ENCODE data around the gene SPATA3.
"Not testable (repeated sequence)": the region's sequence is repeated elsewhere in the genome, so short reads cannot be mapped to it uniquely, and the experiment has no call there.

Gene SPATA3

GRCh38 chr2:230998882-230999281 is 3.0 kb downstream of the SPATA3 start:
- DNase-seq (ENCODE audit: low spot score) = no peak

- DNase-seq (ENCODE audit: low spot score) = no peak
Measured at GRCh38 chr2:230999477-230999876, 3.6 kb downstream of the SPATA3 start.

GRCh38 chr2:231000211-231000904 is 4.4 kb downstream of the SPATA3 start:
- no peak for DNase-seq (ENCODE audit: low spot score)

- no peak for DNase-seq (ENCODE audit: low spot score)
Measured at GRCh38 chr2:231001036-231001435, 5.1 kb downstream of the SPATA3 start.

- peak; percentile 21 for DNase-seq (ENCODE audit: low spot score)
Measured at GRCh38 chr2:231001921-231002320, 6.0 kb downstream of the SPATA3 start.

- no peak for DNase-seq (ENCODE audit: low spot score)
Measured at GRCh38 chr2:231002641-231003040, 6.7 kb downstream of the SPATA3 start.

- DNase-seq (ENCODE audit: low spot score) = no peak
Measured at GRCh38 chr2:231003186-231003585, 7.3 kb downstream of the SPATA3 start.

- not testable (repeated sequence) for DNase-seq (ENCODE audit: low spot score)
Measured at GRCh38 chr2:231004930-231005329, 9.0 kb downstream of the SPATA3 start.

- no peak for DNase-seq (ENCODE audit: low spot score)
Measured at GRCh38 chr2:231007286-231008098, 11.6 kb downstream of the SPATA3 start.

- DNase-seq (ENCODE audit: low spot score) = no peak
Measured at GRCh38 chr2:231008131-231008530, 12.2 kb downstream of the SPATA3 start.

- DNase-seq (ENCODE audit: low spot score) = no peak
Measured at GRCh38 chr2:231009236-231009919, 13.5 kb downstream of the SPATA3 start.

- DNase-seq (ENCODE audit: low spot score) = no peak
Measured at GRCh38 chr2:231010201-231010730, 14.3 kb downstream of the SPATA3 start.

- DNase-seq (ENCODE audit: low spot score) = no peak
Measured at GRCh38 chr2:231011526-231011925, 15.6 kb downstream of the SPATA3 start.

- no peak for DNase-seq (ENCODE audit: low spot score)
Measured at GRCh38 chr2:231012463-231012862, 16.5 kb downstream of the SPATA3 start.

GRCh38 chr2:231013820-231014219 is 17.9 kb downstream of the SPATA3 start:
- DNase-seq (ENCODE audit: low spot score) = no peak

- no peak for DNase-seq (ENCODE audit: low spot score)
Measured at GRCh38 chr2:231015478-231015877, 19.6 kb downstream of the SPATA3 start.

GRCh38 chr2:231015926-231016325 is 20.0 kb downstream of the SPATA3 start:
- no peak for DNase-seq (ENCODE audit: low spot score)

- no peak for DNase-seq (ENCODE audit: low spot score)
Measured at GRCh38 chr2:231016566-231017230, 20.8 kb downstream of the SPATA3 start.

- DNase-seq (ENCODE audit: low spot score) = peak; percentile 90
Measured at GRCh38 chr2:231017231-231017598, 21.3 kb downstream of the SPATA3 start.

- DNase-seq (ENCODE audit: low spot score) = no peak
Measured at GRCh38 chr2:231018184-231018583, 22.3 kb downstream of the SPATA3 start.

- not testable (repeated sequence) for DNase-seq (ENCODE audit: low spot score)
Measured at GRCh38 chr2:231025059-231025458, 29.1 kb downstream of the SPATA3 start.

- DNase-seq (ENCODE audit: low spot score) = no peak
Measured at GRCh38 chr2:231028889-231029288, 33.0 kb downstream of the SPATA3 start.

Measured in COLO829 (cell line).